ENCODE measurements around the gene FBXW8.

Gene FBXW8

DNA sequence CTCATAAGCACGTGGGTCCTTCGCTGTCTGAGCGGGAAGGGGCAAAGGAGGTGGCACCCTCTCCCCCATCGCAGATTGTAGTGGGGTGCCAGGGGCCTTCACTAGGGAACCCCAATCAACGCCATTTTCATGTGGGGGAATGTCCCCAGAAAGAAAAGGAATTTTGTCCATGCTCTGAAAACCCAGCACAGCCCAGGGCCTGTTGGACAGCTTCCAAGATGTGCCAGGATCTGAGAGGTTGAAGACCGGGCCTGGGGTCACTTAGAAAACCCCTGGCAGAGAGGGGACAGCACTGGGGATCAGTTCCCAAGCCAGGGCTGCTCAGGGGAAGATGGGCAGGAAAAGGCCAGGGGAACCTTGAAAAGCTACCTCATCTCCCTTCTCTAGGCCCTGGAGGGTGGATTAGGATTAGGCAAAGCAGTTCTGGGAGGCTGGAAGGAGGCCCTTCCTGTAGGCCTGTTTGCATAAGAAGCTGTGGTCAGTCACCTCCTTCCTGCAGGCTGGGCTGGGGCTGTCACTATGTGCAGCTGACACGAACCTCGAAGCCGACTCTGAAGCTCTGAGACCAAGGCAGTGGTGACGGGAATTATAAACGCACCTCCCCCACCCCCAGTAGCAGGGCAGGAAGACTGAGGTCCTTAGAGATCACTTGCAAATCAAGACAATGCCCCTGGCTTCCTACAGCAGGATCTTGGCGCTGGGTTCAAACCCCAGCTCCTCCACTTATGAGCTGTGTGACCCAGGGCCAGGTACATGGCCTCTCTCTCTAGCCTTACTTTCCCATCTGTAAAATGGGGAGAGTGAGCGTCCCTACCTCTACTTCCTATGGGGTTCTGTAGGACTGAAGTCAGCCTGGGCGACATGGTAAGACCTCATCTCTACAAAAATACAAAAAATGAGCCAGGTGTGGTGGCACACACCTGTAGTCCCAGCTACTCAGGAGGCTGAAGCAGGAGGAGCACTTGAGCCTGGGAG is 159.5 kb downstream of the FBXW8 start:
- no peaks in the 10 kb centered on the region for H3K9me3 Mint-ChIP-seq
- H3K27me3 Mint-ChIP-seq (ENCODE audit: low read depth, poor library complexity): peaks cover 6% of the 10 kb centered on the region
- H3K4me3 Mint-ChIP-seq: no peak overlapping the region
- H3K27ac Mint-ChIP-seq: no peak overlapping the region
- no peak for DNase-seq
- H3K4me1 Mint-ChIP-seq: peaks cover 17% of the 10 kb centered on the region
- no peaks in the 10 kb centered on the region for H3K36me3 Mint-ChIP-seq (ENCODE audit: low read depth)
- TF ChIP-seq, protein P1, sequence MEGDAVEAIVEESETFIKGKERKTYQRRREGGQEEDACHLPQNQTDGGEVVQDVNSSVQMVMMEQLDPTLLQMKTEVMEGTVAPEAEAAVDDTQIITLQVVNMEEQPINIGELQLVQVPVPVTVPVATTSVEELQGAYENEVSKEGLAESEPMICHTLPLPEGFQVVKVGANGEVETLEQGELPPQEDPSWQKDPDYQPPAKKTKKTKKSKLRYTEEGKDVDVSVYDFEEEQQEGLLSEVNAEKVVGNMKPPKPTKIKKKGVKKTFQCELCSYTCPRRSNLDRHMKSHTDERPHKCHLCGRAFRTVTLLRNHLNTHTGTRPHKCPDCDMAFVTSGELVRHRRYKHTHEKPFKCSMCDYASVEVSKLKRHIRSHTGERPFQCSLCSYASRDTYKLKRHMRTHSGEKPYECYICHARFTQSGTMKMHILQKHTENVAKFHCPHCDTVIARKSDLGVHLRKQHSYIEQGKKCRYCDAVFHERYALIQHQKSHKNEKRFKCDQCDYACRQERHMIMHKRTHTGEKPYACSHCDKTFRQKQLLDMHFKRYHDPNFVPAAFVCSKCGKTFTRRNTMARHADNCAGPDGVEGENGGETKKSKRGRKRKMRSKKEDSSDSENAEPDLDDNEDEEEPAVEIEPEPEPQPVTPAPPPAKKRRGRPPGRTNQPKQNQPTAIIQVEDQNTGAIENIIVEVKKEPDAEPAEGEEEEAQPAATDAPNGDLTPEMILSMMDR (IDR thresholded peaks at IDR 0.05): no peak

DNA sequence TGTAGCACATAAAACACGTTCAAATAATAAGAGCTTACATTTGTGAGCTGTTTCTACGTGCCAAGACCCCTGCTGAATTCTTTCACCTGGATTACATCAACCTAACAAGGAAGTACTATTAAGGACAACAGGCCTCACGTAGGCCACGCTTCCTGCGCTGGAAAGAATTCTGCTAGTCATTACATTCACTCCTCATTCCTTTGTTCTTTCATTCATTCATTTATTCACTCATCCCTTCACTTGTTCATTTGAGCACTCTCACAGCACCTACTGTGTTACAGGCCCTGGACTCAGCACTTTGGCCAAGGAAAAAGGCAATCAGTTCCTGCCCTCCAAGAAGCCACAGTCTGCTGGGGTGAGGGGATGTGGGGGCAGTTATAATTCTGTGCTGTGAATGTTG is 160.3 kb downstream of the FBXW8 start:
- DNase-seq: no peak
- Mint-ChIP-seq H3K4me1 (peaks cover 18% of the 10 kb centered on the region), H3K27ac (no peak overlapping the region), H3K36me3 (ENCODE audit: low read depth) (no peaks in the 10 kb centered on the region), H3K4me3 (no peak overlapping the region), H3K9me3 (no peaks in the 10 kb centered on the region), H3K27me3 (ENCODE audit: low read depth, poor library complexity) (peaks cover 6% of the 10 kb centered on the region)
- TF ChIP-seq, protein P1 (IDR thresholded peaks at IDR 0.05): no peak

DNA sequence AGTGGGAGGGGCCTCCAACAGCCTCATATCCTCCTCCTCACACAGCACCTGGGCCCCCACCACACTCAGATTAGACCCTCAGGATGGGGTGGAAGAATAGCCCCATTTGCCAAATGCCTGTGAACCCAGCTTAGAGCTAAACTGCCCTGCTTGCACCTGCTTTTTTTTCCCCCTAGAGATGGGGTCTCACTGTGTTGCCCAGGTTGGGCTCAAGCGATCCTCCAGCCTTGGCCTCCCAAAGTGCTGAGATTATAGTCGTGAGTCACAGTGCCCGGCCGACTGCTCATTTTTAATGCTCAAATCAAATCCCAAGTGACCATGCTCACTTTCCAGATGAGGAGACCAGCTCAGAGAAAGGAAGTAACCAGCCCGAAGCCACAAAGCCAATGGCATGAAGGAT is 161.4 kb downstream of the FBXW8 start:
- H3K4me1 Mint-ChIP-seq: peaks cover 24% of the 10 kb centered on the region
- no peaks in the 10 kb centered on the region for H3K36me3 Mint-ChIP-seq (ENCODE audit: low read depth)
- TF ChIP-seq, protein P1 (IDR thresholded peaks at IDR 0.05): no peak
- no peak overlapping the region for H3K4me3 Mint-ChIP-seq
- H3K27ac Mint-ChIP-seq: no peak overlapping the region
- DNase-seq: no peak
- no peaks in the 10 kb centered on the region for H3K9me3 Mint-ChIP-seq
- H3K27me3 Mint-ChIP-seq (ENCODE audit: low read depth, poor library complexity): no peaks in the 10 kb centered on the region

DNA sequence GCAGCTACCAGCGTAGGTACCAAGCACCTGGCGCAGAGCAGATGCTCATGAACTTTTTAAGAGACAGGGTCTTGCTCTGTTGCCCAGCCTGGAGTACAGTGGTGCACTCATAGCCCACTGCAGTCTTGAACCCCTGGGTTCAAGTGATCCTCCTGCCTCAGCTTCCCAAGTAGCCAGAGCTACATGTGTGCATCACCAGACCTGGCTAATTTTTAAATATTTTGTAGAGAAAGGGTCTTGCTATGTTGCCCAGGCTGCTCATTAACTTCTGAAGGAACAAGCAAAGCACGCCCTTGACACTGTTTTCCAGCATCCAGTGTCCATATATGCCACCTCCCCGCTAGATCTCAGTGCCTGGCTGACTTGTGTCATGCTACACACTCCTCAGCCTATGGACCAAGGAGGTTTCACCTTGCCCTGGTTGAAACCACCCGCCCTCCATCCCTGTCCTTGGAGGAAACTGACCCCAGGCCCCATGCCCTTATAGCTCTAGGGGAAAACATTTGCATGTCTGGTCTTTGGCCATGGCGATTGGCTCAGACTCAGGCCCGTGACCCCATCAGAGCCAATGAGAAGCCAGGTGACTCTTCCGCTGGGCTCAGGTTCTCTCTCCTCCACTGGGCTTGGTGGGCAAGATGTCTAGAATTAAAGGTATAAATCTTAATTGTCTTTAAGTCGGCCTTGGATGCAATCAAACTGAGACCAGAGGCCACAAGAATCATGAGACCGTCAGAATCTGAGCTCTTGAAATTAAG is 162.2 kb downstream of the FBXW8 start:
- TF ChIP-seq, protein P1 (IDR thresholded peaks at IDR 0.05): no peak
- no peaks in the 10 kb centered on the region for H3K9me3 Mint-ChIP-seq
- H3K27ac Mint-ChIP-seq: no peak overlapping the region
- H3K4me1 Mint-ChIP-seq: peaks cover 25% of the 10 kb centered on the region
- no peaks in the 10 kb centered on the region for H3K36me3 Mint-ChIP-seq (ENCODE audit: low read depth)
- DNase-seq: no peak
- H3K4me3 Mint-ChIP-seq: no peak overlapping the region
- H3K27me3 Mint-ChIP-seq (ENCODE audit: low read depth, poor library complexity): no peaks in the 10 kb centered on the region

DNA sequence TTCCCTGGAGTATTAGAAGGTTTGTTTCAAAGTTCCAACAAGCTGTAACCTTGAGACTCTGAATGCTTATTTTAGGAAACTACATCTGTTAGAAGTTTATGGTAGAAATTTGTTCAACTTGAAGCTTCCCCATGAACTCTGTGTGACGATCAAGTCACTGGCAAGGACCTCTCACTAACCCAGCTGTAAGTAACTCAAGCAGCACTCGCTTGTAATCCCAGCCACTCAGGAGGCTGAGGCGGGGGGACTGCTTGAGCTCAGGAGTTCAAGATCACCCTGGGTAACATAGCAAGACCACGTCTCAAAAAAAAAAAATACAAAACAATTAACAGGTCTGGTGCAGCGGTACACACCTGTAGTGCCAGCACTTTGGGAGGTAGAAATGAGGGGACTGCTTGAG is 162.9 kb downstream of the FBXW8 start:
- Mint-ChIP-seq H3K4me3 (no peak overlapping the region), H3K4me1 (peaks cover 25% of the 10 kb centered on the region), H3K9me3 (no peaks in the 10 kb centered on the region), H3K27me3 (ENCODE audit: low read depth, poor library complexity) (no peaks in the 10 kb centered on the region), H3K36me3 (ENCODE audit: low read depth) (no peaks in the 10 kb centered on the region), H3K27ac (peak overlapping the region; percentile 81)
- no peak for DNase-seq
- TF ChIP-seq, protein P1 (IDR thresholded peaks at IDR 0.05): no peak

Measured in nephron progenitor cell (in vitro differentiated cells).